Sigmoid colon (tissue), 4 donors: Measurements from ENCODE around the gene SLCO1A2.

ENCODE experiments used
- CTCF ChIP-seq, 4 experiments: fragments of 450-650 bp in 3 of 4; fragments of 200-600 bp in 1 of 4; IDR thresholded peaks; one replicate each; pipeline ENCODE4 v1.5.1; 2016 to 2019; ENCODE audit warnings: antibody characterized with exemption in 4 of 4, mild to moderate bottlenecking in 3 of 4, moderate library complexity in 2 of 4
- EP300 ChIP-seq, 4 donors: sonication (generic); formaldehyde crosslinking; IDR thresholded peaks; one replicate each; pipeline ENCODE4 v1.6.1; 2017; ENCODE audit warnings: antibody characterized with exemption in 4 of 4
- POLR2A ChIP-seq, 2 donors: fragments of 450-650 bp; IDR thresholded peaks; one replicate each; pipeline ENCODE4 v1.6.1; 2016; ENCODE audit warnings: antibody characterized with exemption in 2 of 2, mild to moderate bottlenecking in 2 of 2, moderate library complexity in 2 of 2
- POLR2AphosphoS5 ChIP-seq, 4 donors: sonication (generic); formaldehyde crosslinking; IDR thresholded peaks; one replicate each; pipeline ENCODE4 v1.6.1; 2017; ENCODE audit warnings: antibody characterized with exemption in 4 of 4

DNA sequence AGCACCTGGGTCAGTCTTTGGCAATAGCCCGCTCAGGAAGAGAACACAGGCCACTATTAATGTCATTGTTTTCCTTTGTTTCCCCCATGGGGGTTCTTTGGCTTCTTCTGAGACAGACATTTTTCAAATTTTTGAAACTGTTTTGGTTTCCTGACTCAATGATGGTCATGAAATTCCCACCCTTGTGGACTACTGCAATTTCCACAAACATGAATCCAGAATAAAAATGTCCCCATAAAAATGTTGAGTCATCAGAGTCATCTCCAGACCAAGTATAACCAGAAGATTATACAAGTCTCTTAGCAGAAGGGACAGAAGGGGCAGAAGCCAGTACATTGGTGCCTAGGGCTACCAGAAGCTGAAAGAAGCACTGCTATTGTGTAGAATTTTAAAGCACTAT lies 29.1 kb downstream of the SLCO1A2 start:
- TF ChIP-seq CTCF (IDR thresholded peaks at IDR 0.05) (no peak), POLR2A (IDR thresholded peaks at IDR 0.05) (no peak), POLR2AphosphoS5 (IDR thresholded peaks at IDR 0.05) (no peak), EP300 (IDR thresholded peaks at IDR 0.05) (no peak)
